GM12878 (cell line): ENCODE results near the gene KRTAP10-6. TPM values are rescaled to one million over a fixed set of nuclear protein-coding genes. Genes with fewer than 3 reads are reported as not detected.
"Not testable (repeated sequence)": the region's sequence is repeated elsewhere in the genome, so short reads cannot be mapped to it uniquely, and the experiment has no call there.

ENCODE experiments used
- ATAC-seq: fragments of 200-7000 bp; cut with Tn5 transposase; 3 replicates; pipeline ENCODE4 v1.9.1; 2020; ENCODE audit warnings: mild to moderate bottlenecking, moderate library complexity
- BruUV-seq: library from RNA; stranded (reverse); fragments of 400-500 nt; replicated peaks from 2 replicates; lab custom pipeline; 2021; lab: Mats Ljungman, UMichigan
- CTCF ChIA-PET: fragments of 300-600 bp; sonication (Branson Sonifier 250); formaldehyde crosslinking; extraction: SDS; loops from one replicate; lab custom pipeline; 2021; ENCODE audit warnings: inconsistent platforms; lab: Yijun Ruan, JAX
- POLR2A ChIA-PET: fragments of 350-600 bp; formaldehyde crosslinking; extraction: SDS; loops from one replicate; lab custom pipeline; 2021; ENCODE audit warnings: inconsistent platforms; lab: Charles Lee
- RAD21 ChIA-PET: fragments of 300-600 bp; sonication (Branson Sonifier 250); formaldehyde crosslinking; loops from one replicate; lab custom pipeline; 2023; ENCODE audit warnings: antibody characterized with exemption; ENCODE audit not compliant: unreplicated experiment; lab: Charles Lee
- SMC1A ChIA-PET: fragments of 300-600 bp; sonication (Branson Sonifier 250); formaldehyde crosslinking; loops from one replicate; lab custom pipeline; 2023; ENCODE audit not compliant: unreplicated experiment, uncharacterized antibody; lab: Charles Lee
- DNase-seq: peaks from one replicate; pipeline ENCODE4 v3.0.0-alpha.2; 2011; ENCODE audit warnings: low read depth, low spot score
- FAIRE-seq: peaks from 3 replicates; lab custom pipeline; 2011; peaks lifted over from hg19 to GRCh38; lab: Jason Lieb, UNC
- H2AFZ ChIP-seq: 2 replicates; pipeline ENCODE4 v1.6.0; 2011; ENCODE audit warnings: low read depth, low read length, control low read depth; ENCODE audit not compliant: control insufficient read depth
- H3K27ac ChIP-seq: 2 replicates; pipeline ENCODE4 v1.5.1; 2011; ENCODE audit warnings: control low read depth; ENCODE audit not compliant: control insufficient read depth, insufficient read depth
- H3K27me3 ChIP-seq, 2 experiments: replicated peaks in 1 of 2; 2 replicates each; pipeline versions ENCODE4 v1.6.0 to v1.6.1; 2011; ENCODE audit warnings: low read length in 1 of 2; ENCODE audit not compliant: control insufficient read depth in 2 of 2, insufficient read depth in 2 of 2
- H3K36me3 ChIP-seq, 2 experiments: 2 replicates each; pipeline ENCODE4 v1.5.1; 2011; ENCODE audit warnings: low read length in 1 of 2; ENCODE audit not compliant: control insufficient read depth in 2 of 2, insufficient read depth in 2 of 2
- H3K4me1 ChIP-seq: 2 replicates; pipeline ENCODE4 v1.6.1; 2011; ENCODE audit warnings: mild to moderate bottlenecking, low read length, moderate library complexity, mixed read lengths; ENCODE audit not compliant: control insufficient read depth, insufficient read depth
- H3K4me2 ChIP-seq: 2 replicates; pipeline ENCODE4 v1.6.0; 2011; ENCODE audit warnings: control low read depth; ENCODE audit not compliant: control insufficient read depth, insufficient read depth
- H3K4me3 ChIP-seq: fragments of 200-600 bp; sonication (generic); 2 replicates; pipeline ENCODE4 v1.5.1; 2016
- H3K79me2 ChIP-seq: 2 replicates; pipeline ENCODE4 v1.6.0; 2011; ENCODE audit warnings: low read length; ENCODE audit not compliant: control insufficient read depth, insufficient read depth
- H3K9ac ChIP-seq: 2 replicates; pipeline ENCODE4 v1.8.0; 2011; ENCODE audit warnings: low read length, control low read depth, mixed read lengths; ENCODE audit not compliant: control insufficient read depth, insufficient read depth
- H3K9me3 ChIP-seq: replicated peaks from 3 replicates; pipeline ENCODE4 v1.5.1; 2011; ENCODE audit warnings: mild to moderate bottlenecking, low read length; ENCODE audit not compliant: control insufficient read depth, insufficient read depth
- H4K20me1 ChIP-seq: 2 replicates; pipeline ENCODE4 v1.6.0; 2011; ENCODE audit not compliant: control insufficient read depth, insufficient read depth
- WGBS: methylation state at CpG from one replicate; pipeline ENCODE4 v1.1.6; 2016; ENCODE audit warnings: low lambda C conversion rate; ENCODE audit not compliant: insufficient replicate concordance, insufficient coverage; ENCODE audit errors: missing lambda C conversion rate; 5-methylcytosine and 5-hydroxymethylcytosine counted together
- in situ Hi-C: fragments of 300-500 bp; cut with MboI; formaldehyde crosslinking; loops from 9 replicates; pipeline ENCODE4 v1.14.3; 2018; ENCODE audit warnings: mixed read lengths
- intact Hi-C: fragments of 100-400 bp; cut with micrococcal nuclease; formaldehyde crosslinking; loops from one replicate; pipeline ENCODE4 v1.14.2; 2022; ENCODE audit not compliant: unreplicated experiment
- polyA plus RNA-seq, 11 experiments: library from polyadenylated mRNA; depleted of rRNA in 4 of 11; unstranded in 6 of 11; stranded (reverse) in 5 of 11; fragments of >200 nt; fragmentation: Nextera tagmentation in 4 of 11; fragmentation: Illumina TruSeq in 1 of 11; extraction: Ambion mirVana in 4 of 11; extraction: Trizol in 1 of 11; gene quantifications; 1 replicate in 1 of 11; 2 replicates in 10 of 11; pipeline versions ENCODE4 v1.2.1 to v1.2.3, GENCODE V29; 2011 to 2016; ENCODE audit warnings: inconsistent platforms in 2 of 11, missing spikeins in 2 of 11, low read depth in 1 of 11
- total RNA-seq, 4 experiments: library from RNA; depleted of rRNA in 3 of 4; stranded (reverse); fragments of >200 nt in 3 of 4; fragmentation: Illumina TruSeq in 1 of 4; extraction: Trizol in 1 of 4; gene quantifications; 2 replicates each; pipeline versions ENCODE4 v1.2.1 to v1.2.3, GENCODE V29; 2013 to 2021

KRTAP10-6 gene
- total and polyA plus RNA-seq, 10 of the 15 experiments (the other 5 are each of a cell fraction or from before 2014, with no cell fraction given): not detected

GRCh38 chr21:44627831-44628233 lies 35.5 kb upstream of the KRTAP10-6 start:
- H3K9ac ChIP-seq, POLR2A ChIA-PET, H3K4me3 ChIP-seq, intact Hi-C loops, H3K36me3 ChIP-seq, FAIRE-seq, RAD21 ChIA-PET, H3K4me1 ChIP-seq, H3K4me2 ChIP-seq, SMC1A ChIA-PET, H3K27me3 ChIP-seq, in situ Hi-C loops, H4K20me1 ChIP-seq, CTCF ChIA-PET, H3K9me3 ChIP-seq, BruUV-seq, H3K79me2 ChIP-seq, DNase-seq, H2AFZ ChIP-seq, ATAC-seq, H3K27ac ChIP-seq: not testable (repeated sequence)
- 33% methylated on average over 14 of the region's 15 CpGs for WGBS

- H3K27me3 ChIP-seq, CTCF ChIA-PET, H3K4me1 ChIP-seq, H4K20me1 ChIP-seq, H3K9ac ChIP-seq, in situ Hi-C loops, H3K4me2 ChIP-seq, DNase-seq, FAIRE-seq, H2AFZ ChIP-seq, POLR2A ChIA-PET, H3K9me3 ChIP-seq, H3K79me2 ChIP-seq, RAD21 ChIA-PET, ATAC-seq, intact Hi-C loops, H3K36me3 ChIP-seq, SMC1A ChIA-PET, BruUV-seq, H3K4me3 ChIP-seq, H3K27ac ChIP-seq: not testable (repeated sequence)
- WGBS: 68% methylated on average over 20 of the region's 20 CpGs
Observed at GRCh38 chr21:44627181-44627822, 35.0 kb upstream of the KRTAP10-6 start.
